HCT116 (cell line): ENCODE data around the gene ABL2. TPM values are rescaled to one million over a fixed set of nuclear protein-coding genes. Genes with fewer than 3 reads are reported as not detected.

Experiments used
- ATAC-seq: fragments of 200-7000 bp; cut with Tn5 transposase; 2 replicates; pipeline ENCODE4 v1.9.1; 2020; ENCODE audit warnings: mild to moderate bottlenecking, moderate library complexity
- BruUV-seq: library from RNA; stranded (reverse); fragments of 400-500 nt; replicated peaks from 2 replicates; lab custom pipeline; 2021; lab: Mats Ljungman, UMichigan
- CTCF ChIA-PET: fragments of 300-600 bp; sonication (Branson Sonifier 250); formaldehyde crosslinking; loops from one replicate; lab custom pipeline; 2021; ENCODE audit warnings: antibody characterized with exemption; lab: Charles Lee
- POLR2A ChIA-PET: fragments of 300-600, 350-600 bp; sonication (Branson Sonifier 250); formaldehyde crosslinking; loops from one replicate; lab custom pipeline; 2021; ENCODE audit warnings: antibody characterized with exemption; lab: Charles Lee
- RAD21 ChIA-PET, 2 experiments: fragments of 300-600 bp; sonication (Branson Sonifier 250); formaldehyde crosslinking; loops; one replicate each; lab custom pipeline; 2023; ENCODE audit warnings: low total read pairs in 2 of 2; ENCODE audit not compliant: uncharacterized antibody in 2 of 2, unreplicated experiment in 2 of 2, low non-redundant PET in 1 of 2; lab: Charles Lee
- DNase-seq: peaks from one replicate; pipeline ENCODE4 v3.0.0-alpha.2; 2010; ENCODE audit warnings: low read depth, low spot score
- H2AFZ ChIP-seq: fragments of 200-600 bp; shearing (Covaris generic), sonication (generic); 2 replicates; pipeline ENCODE4 v1.6.1; 2017; ENCODE audit warnings: low read depth, mixed run types, mixed read lengths, antibody characterized with exemption, low read length; ENCODE audit not compliant: poor library complexity, severe bottlenecking
- H3K27ac ChIP-seq: 2 replicates; pipeline ENCODE4 v1.5.1; 2012; ENCODE audit warnings: low read depth, low read length
- H3K27me3 ChIP-seq: fragments of 200-600 bp; sonication (generic); 2 replicates; pipeline ENCODE4 v1.6.1; 2016; ENCODE audit warnings: mixed run types, low read length, mixed read lengths; ENCODE audit not compliant: insufficient read depth
- H3K36me3 ChIP-seq, 2 experiments: fragments of 200-500 bp in 1 of 2; fragments of 200-600 bp in 1 of 2; sonication (Bioruptor generic) in 1 of 2; sonication (generic) in 1 of 2; 2 replicates each; pipeline versions ENCODE4 v1.5.1 to v1.6.1; 2014 to 2016; ENCODE audit warnings: low read length in 2 of 2, inconsistent platforms in 1 of 2, mixed read lengths in 1 of 2, mixed run types in 1 of 2; ENCODE audit not compliant: insufficient read depth in 2 of 2, control insufficient read depth in 1 of 2
- H3K4me1 ChIP-seq, 2 experiments: fragments of 200-600 bp in 1 of 2; sonication (generic) in 1 of 2; 2 replicates each; pipeline versions ENCODE4 v1.5.1 to v1.6.1; 2012 to 2017; ENCODE audit warnings: low read length in 2 of 2, inconsistent platforms in 1 of 2, mild to moderate bottlenecking in 1 of 2, mixed read lengths in 1 of 2, mixed run types in 1 of 2, moderate library complexity in 1 of 2; ENCODE audit not compliant: insufficient read depth in 2 of 2, control insufficient read depth in 1 of 2
- H3K4me2 ChIP-seq: fragments of 200-600 bp; sonication (generic); 2 replicates; pipeline ENCODE4 v1.6.1; 2017; ENCODE audit warnings: mixed run types, low read length, mixed read lengths
- H3K4me3 ChIP-seq, 2 experiments: fragments of 200-600 bp in 1 of 2; sonication (generic) in 1 of 2; replicated peaks in 1 of 2; 2 replicates each; pipeline ENCODE4 v1.5.1; 2011 to 2016; ENCODE audit warnings: low read length in 2 of 2, control low read depth in 1 of 2, low read depth in 1 of 2, mild to moderate bottlenecking in 1 of 2, mixed read lengths in 1 of 2, mixed run types in 1 of 2
- H3K79me2 ChIP-seq: fragments of 200-600 bp; sonication (generic); 2 replicates; pipeline ENCODE4 v1.6.1; 2017; ENCODE audit warnings: mild to moderate bottlenecking, mixed run types, low read length, moderate library complexity, mixed read lengths; ENCODE audit not compliant: insufficient read depth
- H3K9ac ChIP-seq: fragments of 200-600 bp; sonication (generic); 2 replicates; pipeline ENCODE4 v1.6.1; 2016; ENCODE audit warnings: low read length, mixed read lengths
- H3K9me2 ChIP-seq: fragments of 200-600 bp; sonication (generic), shearing (Covaris generic); 2 replicates; pipeline ENCODE4 v1.6.1; 2017; ENCODE audit warnings: mixed run types, mild to moderate bottlenecking, moderate library complexity; ENCODE audit not compliant: insufficient read depth
- H3K9me3 ChIP-seq, 2 experiments: fragments of 200-500 bp in 1 of 2; fragments of 200-600 bp in 1 of 2; sonication (Bioruptor generic) in 1 of 2; sonication (generic) in 1 of 2; 2 replicates each; pipeline ENCODE4 v1.6.1; 2014 to 2017; ENCODE audit warnings: low read length in 2 of 2, mixed read lengths in 2 of 2, inconsistent platforms in 1 of 2, low read depth in 1 of 2, mild to moderate bottlenecking in 1 of 2, mixed run types in 1 of 2, moderate library complexity in 1 of 2; ENCODE audit not compliant: control insufficient read depth in 1 of 2, insufficient read depth in 1 of 2
- H4K20me1 ChIP-seq: fragments of 200-600 bp; sonication (generic), shearing (Covaris generic); 2 replicates; pipeline ENCODE4 v1.6.1; 2017; ENCODE audit warnings: mixed run types, mild to moderate bottlenecking, moderate library complexity; ENCODE audit not compliant: insufficient read depth
- CBX3 ChIP-seq: IDR thresholded peaks from 2 replicates; pipeline ENCODE4 v1.6.1; 2012; ENCODE audit warnings: low read depth
- CEBPB ChIP-seq: IDR thresholded peaks from 2 replicates; pipeline ENCODE4 v1.6.1; 2012; ENCODE audit warnings: low read depth
- EGR1 ChIP-seq: IDR thresholded peaks from 2 replicates; pipeline ENCODE4 v1.6.1; 2012; ENCODE audit warnings: low read depth
- ELF1 ChIP-seq: IDR thresholded peaks from 2 replicates; pipeline ENCODE4 v1.6.1; 2012; ENCODE audit warnings: low read depth, borderline replicate concordance
- EZH2phosphoT487 ChIP-seq: fragments of 200-600 bp; IDR thresholded peaks from 2 replicates; pipeline ENCODE4 v1.6.1; 2018; ENCODE audit warnings: antibody characterized with exemption, borderline replicate concordance
- FOSL1 ChIP-seq: IDR thresholded peaks from 2 replicates; pipeline ENCODE4 v1.6.1; 2012; ENCODE audit warnings: low read depth
- JUND ChIP-seq: IDR thresholded peaks from 2 replicates; pipeline ENCODE4 v1.6.1; 2012
- POLR2A ChIP-seq: IDR thresholded peaks from 2 replicates; pipeline ENCODE4 v1.7.0; 2011; ENCODE audit warnings: borderline replicate concordance; ENCODE audit not compliant: insufficient read depth, insufficient read length; ENCODE audit errors: extremely low read depth
- POLR2AphosphoS5 ChIP-seq: IDR thresholded peaks from 2 replicates; pipeline ENCODE4 v1.6.1; 2011; ENCODE audit warnings: mild to moderate bottlenecking, low read depth, low read length, moderate library complexity
- RAD21 ChIP-seq: IDR thresholded peaks from 2 replicates; pipeline ENCODE4 v1.6.1; 2012; ENCODE audit warnings: low read depth, mild to moderate bottlenecking
- SIN3A ChIP-seq: IDR thresholded peaks from 2 replicates; pipeline ENCODE4 v1.6.1; 2012; ENCODE audit warnings: low read depth
- SP1 ChIP-seq: IDR thresholded peaks from 2 replicates; pipeline ENCODE4 v1.6.1; 2012; ENCODE audit warnings: low read depth
- TCF7L2 ChIP-seq: IDR thresholded peaks from 2 replicates; pipeline ENCODE4 v1.7.0; 2011; ENCODE audit warnings: borderline replicate concordance, inconsistent platforms; ENCODE audit not compliant: insufficient read depth, insufficient read length; ENCODE audit errors: extremely low read depth
- YY1 ChIP-seq: IDR thresholded peaks from 2 replicates; pipeline ENCODE4 v1.6.1; 2011; ENCODE audit warnings: low read length, low read depth, moderate library complexity, mild to moderate bottlenecking; ENCODE audit not compliant: insufficient replicate concordance; ENCODE audit errors: extremely low read depth
- ZFX ChIP-seq: fragments of 450-650 bp; IDR thresholded peaks from 2 replicates; pipeline ENCODE4 v1.6.1; 2017
- ZNF274 ChIP-seq: fragments of 200-500 bp; sonication (Bioruptor generic); IDR thresholded peaks from 2 replicates; pipeline ENCODE4 v1.6.1; 2014; ENCODE audit warnings: mild to moderate bottlenecking, low read depth, low read length, inconsistent platforms
- intact Hi-C: fragments of 100-400 bp; cut with micrococcal nuclease; formaldehyde crosslinking; loops from 2 replicates; pipeline ENCODE4 v1.10.0; 2022
- total RNA-seq: library from RNA; stranded (reverse); gene quantifications from one replicate; pipeline ENCODE4 v1.2.1, GENCODE V29; 2021; ENCODE audit not compliant: unreplicated experiment
- TF ChIP-seq, protein P1 (sequence below): IDR thresholded peaks from 2 replicates; pipeline ENCODE4 v1.6.1; 2012
- TF ChIP-seq, protein P2 (sequence below): IDR thresholded peaks from 2 replicates; pipeline ENCODE4 v1.6.1; 2011; ENCODE audit warnings: mild to moderate bottlenecking, low read length, moderate library complexity; ENCODE audit not compliant: insufficient replicate concordance; ENCODE audit errors: extremely low read depth
- TF ChIP-seq, protein P3 (sequence below): IDR thresholded peaks from 2 replicates; pipeline ENCODE4 v1.6.1; 2012; ENCODE audit warnings: low read depth

The ABL2 gene
- total RNA-seq, 1 experiment from 2014 or later: 22.9 TPM

DNA sequence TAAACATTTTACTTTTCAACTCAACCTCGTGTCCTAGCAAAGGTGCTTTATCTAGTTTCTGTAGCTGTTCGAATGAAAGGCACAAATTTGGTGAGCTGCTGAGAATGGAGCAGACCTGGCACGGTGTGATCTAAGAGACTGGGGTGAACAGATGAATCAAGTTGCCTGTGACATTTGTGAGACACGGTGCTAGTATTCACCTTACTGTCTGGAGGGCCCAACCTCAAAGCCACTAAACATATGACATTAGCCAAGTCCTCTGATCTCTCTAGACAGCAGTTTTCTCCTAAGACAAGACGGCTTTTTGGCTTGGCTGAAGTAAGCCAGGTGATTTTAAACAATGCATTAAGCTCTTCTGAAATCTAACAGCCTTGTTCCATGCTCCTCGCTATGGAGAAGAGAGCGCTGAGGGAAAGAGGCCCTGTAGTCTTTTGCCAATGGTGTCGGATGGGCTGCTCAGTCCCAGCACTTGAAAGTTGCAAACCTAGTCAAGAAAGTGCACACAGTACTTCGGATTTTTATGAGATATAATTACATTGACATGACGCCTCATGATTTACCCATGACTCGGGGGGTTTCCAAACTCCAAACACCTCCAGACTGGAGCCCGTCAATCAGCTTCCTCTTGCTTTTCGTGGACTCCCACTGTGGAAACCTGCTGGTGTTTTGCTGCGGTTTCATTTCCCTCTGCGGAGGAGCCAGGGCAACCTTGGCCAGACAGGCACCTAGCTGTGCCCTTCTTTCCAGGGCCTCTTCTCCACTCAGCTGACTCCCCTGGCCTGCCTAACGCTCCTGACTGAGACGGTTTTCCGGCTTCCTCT, 148.4 kb downstream of the ABL2 start:
- ATAC-seq: no peak
- Histone ChIP-seq H3K9me3 (no peaks in the 10 kb centered on the region), H3K4me3 (peak overlapping the region; percentile 73 to 82), H3K27me3 (no peaks in the 10 kb centered on the region), H3K4me2 (peak overlapping the region; percentile 91), H3K79me2 (peaks cover 28% of the 10 kb centered on the region), H3K9ac (peak overlapping the region; percentile 88), H3K4me1 (peaks cover 0 to 23% of the 10 kb centered on the region in 2 experiments; a peak in 3 of 4 replicates), H2AFZ (no peak overlapping the region), H3K27ac (peak overlapping the region; percentile 48), H3K9me2 (no peaks in the 10 kb centered on the region), H3K36me3 (peaks cover 0 to 4% of the 10 kb centered on the region in 2 experiments; a peak in 1 of 4 replicates), H4K20me1 (no peaks in the 10 kb centered on the region)
- TF ChIP-seq EGR1 (no peak), RAD21 (no peak), FOSL1 (no peak), SP1 (no peak), POLR2A (no peak), EZH2phosphoT487 (no peak), CEBPB (no peak), SIN3A (no peak), ZFX (no peak), POLR2AphosphoS5 (no peak), YY1 (no peak), ZNF274 (no peak), JUND (no peak), CBX3 (no peak), ELF1 (no peak), TCF7L2 (no peak)
- TF ChIP-seq, protein P1, sequence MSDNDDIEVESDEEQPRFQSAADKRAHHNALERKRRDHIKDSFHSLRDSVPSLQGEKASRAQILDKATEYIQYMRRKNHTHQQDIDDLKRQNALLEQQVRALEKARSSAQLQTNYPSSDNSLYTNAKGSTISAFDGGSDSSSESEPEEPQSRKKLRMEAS: no peak
- TF ChIP-seq, protein P2, sequence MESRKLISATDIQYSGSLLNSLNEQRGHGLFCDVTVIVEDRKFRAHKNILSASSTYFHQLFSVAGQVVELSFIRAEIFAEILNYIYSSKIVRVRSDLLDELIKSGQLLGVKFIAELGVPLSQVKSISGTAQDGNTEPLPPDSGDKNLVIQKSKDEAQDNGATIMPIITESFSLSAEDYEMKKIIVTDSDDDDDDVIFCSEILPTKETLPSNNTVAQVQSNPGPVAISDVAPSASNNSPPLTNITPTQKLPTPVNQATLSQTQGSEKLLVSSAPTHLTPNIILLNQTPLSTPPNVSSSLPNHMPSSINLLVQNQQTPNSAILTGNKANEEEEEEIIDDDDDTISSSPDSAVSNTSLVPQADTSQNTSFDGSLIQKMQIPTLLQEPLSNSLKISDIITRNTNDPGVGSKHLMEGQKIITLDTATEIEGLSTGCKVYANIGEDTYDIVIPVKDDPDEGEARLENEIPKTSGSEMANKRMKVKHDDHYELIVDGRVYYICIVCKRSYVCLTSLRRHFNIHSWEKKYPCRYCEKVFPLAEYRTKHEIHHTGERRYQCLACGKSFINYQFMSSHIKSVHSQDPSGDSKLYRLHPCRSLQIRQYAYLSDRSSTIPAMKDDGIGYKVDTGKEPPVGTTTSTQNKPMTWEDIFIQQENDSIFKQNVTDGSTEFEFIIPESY: no peak
- TF ChIP-seq, protein P3, sequence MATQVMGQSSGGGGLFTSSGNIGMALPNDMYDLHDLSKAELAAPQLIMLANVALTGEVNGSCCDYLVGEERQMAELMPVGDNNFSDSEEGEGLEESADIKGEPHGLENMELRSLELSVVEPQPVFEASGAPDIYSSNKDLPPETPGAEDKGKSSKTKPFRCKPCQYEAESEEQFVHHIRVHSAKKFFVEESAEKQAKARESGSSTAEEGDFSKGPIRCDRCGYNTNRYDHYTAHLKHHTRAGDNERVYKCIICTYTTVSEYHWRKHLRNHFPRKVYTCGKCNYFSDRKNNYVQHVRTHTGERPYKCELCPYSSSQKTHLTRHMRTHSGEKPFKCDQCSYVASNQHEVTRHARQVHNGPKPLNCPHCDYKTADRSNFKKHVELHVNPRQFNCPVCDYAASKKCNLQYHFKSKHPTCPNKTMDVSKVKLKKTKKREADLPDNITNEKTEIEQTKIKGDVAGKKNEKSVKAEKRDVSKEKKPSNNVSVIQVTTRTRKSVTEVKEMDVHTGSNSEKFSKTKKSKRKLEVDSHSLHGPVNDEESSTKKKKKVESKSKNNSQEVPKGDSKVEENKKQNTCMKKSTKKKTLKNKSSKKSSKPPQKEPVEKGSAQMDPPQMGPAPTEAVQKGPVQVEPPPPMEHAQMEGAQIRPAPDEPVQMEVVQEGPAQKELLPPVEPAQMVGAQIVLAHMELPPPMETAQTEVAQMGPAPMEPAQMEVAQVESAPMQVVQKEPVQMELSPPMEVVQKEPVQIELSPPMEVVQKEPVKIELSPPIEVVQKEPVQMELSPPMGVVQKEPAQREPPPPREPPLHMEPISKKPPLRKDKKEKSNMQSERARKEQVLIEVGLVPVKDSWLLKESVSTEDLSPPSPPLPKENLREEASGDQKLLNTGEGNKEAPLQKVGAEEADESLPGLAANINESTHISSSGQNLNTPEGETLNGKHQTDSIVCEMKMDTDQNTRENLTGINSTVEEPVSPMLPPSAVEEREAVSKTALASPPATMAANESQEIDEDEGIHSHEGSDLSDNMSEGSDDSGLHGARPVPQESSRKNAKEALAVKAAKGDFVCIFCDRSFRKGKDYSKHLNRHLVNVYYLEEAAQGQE: no peak
- BruUV-seq: TSS peak; percentile 79
- ChIA-PET POLR2A (interaction anchor here (0.5 kb wide), 1 partner anchor 213 kb away, joined by 4 read pairs; the partner anchor contains the start of gene SOAT1), RAD21 (no interaction called here), CTCF (interaction anchor here (0.5 to 2.0 kb wide), 3 partner anchors 24 to 734 kb away, joined by 3 to 10 read pairs (median 4); no protein-coding TSS in a partner anchor)
- intact Hi-C loops: no loop called here
- DNase-seq: no peak
